Stimulated activated CD8-positive, alpha-beta memory T cell treated with anti-CD3 and anti-CD28 coated beads, Interleukin-7, amount 100 ng/mL, for 48 hours (primary cell): ENCODE results near the gene UBAP2L.
A peak's percentile ranks its signal among the peaks of the same experiment; 100 is the strongest.
"Not testable (repeated sequence)": the region's sequence is repeated elsewhere in the genome, so short reads cannot be mapped to it uniquely, and the experiment has no call there.

Source experiments
- DNase-seq, 2 donors: peaks; one replicate each; pipeline ENCODE4 v3.0.0-alpha.2; 2020; ENCODE audit warnings: low read depth in 1 of 2; ENCODE audit errors: extremely low read depth in 1 of 2

Gene UBAP2L

GRCh38 chr1:154199563-154199879 is 21.2 kb upstream of the UBAP2L start:
- no peak for DNase-seq

DNA sequence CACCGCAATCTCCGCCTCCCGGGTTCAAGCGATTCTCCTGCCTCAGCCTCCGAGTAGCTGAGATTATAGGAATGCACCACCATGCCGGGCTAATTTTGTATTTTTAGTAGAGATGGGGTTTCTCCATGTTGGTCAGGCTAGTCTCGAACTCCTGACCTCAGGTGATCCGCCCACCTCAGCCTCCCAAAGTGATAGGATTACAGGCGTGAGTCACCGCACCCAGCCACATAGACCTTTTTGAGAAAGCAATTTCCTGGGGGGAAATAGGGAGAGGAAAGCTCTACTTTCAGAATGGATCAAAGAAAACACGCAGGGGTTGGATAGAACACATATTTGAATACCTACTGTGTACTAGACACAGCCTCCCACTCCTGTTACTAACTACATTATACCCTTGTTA is 15.0 kb upstream of the UBAP2L start:
- not testable (repeated sequence) for DNase-seq

GRCh38 chr1:154206196-154206595 is 14.6 kb upstream of the UBAP2L start, which contains the start of gene CFAP141:
Gene CFAP141 (minus strand): TSS chr1:154206333. CDS start chr1:154206307, 26 bp downstream.
- DNase-seq, result no peak

DNA sequence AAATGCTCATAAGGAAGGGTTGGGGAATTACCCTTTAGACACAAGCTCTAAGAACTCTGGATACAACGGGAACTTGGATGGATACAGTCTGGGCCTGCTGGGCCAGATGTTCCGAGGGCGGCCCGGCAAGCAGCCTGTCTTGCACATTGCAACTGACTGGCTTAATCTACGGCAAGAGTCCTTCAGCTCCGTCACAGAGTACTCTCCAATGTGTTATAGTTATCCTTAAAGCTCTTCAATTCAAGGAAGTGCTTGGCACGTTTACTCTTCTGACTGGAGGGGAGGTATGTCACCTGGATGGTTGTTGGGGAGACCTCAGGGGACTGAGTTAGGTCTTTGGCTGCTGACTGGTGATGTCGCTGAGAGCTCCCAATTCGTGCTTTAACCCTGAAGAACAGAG is 13.5 kb upstream of the UBAP2L start:
- no peak for DNase-seq

GRCh38 chr1:154208677-154209388 is 11.9 kb upstream of the UBAP2L start:
- no peak for DNase-seq

- DNase-seq, result no peak
Observed at GRCh38 chr1:154212083-154212482, 8.7 kb upstream of the UBAP2L start.

DNA sequence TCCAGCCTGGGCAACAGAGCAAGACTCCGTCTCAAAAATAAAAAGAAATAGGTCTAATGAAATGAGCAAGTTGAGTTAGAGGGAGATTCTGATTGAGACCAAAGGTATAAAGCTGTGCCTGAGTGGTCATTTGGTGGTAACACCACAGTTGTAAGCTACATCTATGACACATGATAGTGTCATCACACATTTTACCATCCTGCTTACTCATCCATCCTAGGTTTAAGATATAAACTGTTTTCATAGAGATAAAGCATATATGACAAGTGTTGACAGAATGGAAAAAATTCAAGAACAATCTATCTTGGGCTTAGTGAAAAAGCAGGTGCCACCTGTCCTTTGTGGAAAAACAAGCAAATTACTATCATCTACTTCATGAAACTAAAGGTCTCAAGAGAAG is 7.5 kb upstream of the UBAP2L start:
- DNase-seq, result no peak

DNA sequence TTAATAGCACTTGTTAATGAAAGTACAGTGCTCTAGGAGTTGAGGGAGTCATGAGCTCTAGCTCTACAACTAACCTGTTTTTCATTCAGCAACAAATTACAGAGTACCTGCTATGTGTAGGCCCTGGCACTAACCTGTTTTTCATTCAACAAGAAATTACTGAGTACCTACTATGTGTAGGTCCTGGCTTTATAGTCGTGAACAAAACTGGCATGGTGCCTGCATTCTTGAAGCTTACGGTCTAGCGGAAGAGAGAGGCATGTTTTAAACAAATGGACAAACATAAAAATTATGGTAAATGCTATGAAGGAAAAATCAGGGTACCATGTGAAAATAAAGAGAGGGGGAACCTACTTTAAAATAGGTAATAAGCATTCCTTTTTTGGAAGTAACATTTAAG is 2.2 kb upstream of the UBAP2L start:
- DNase-seq, result no peak

DNA sequence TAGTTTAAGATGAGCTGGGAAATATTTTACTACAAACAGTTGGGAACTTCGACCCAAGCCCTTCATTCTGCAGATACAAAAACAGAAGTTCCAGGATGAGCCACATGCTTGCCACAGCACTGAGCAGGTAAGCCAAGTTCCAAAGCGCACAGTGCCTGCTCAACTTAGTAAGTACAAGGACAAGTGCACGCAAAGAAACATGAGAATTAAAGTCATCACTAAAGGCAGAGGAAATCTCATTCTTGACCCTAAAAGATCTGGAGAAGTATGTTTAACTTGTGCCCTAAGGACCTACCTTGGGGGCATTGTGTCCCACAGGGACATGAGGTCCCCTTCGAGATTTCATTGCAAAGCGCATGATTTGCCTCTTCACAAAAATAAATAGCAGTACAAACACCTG is 1.2 kb upstream of the UBAP2L start:
- DNase-seq, result no peak

GRCh38 chr1:154220970-154221277 is 169 bp downstream of the UBAP2L start:
- no peak for DNase-seq

DNA sequence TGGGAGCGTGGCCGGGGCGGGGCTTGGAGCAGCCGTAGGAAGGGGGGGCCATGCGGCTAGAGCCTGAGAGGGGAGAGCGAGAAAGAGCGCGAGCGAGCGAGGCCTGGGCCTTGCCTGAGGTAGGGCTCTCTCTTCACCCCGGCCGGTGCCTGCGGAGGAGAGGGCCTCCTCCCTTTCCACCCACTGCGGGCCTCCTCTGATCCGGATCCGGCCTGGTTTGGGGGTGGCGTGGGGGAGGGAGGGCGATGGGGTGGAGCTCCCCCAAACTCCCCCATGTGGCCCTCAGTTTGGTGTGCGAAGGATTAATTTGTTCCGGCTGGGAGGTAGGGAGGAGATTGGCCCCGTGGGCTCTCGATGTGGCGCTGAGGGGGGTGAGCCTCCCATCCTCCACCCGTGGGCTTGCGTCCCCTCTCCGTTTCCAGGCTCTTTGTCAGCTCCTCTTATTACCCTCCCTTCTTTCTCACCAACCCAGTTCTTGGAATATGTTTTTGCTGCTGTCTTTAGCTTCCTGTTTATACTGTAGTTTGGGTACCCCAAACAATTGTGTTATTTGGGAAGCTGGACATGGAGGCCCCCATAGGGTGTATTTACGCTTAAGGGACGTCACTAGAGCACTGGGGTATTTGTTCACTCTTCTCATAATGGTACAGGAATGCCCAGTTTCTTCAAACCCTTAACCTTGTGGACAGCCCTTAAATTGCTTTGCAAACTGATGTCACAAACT is 685 bp downstream of the UBAP2L start:
- DNase-seq, result peak; percentile 34 to 45

- no peak for DNase-seq
Observed at GRCh38 chr1:154222518-154222917, 1.8 kb downstream of the UBAP2L start.

DNA sequence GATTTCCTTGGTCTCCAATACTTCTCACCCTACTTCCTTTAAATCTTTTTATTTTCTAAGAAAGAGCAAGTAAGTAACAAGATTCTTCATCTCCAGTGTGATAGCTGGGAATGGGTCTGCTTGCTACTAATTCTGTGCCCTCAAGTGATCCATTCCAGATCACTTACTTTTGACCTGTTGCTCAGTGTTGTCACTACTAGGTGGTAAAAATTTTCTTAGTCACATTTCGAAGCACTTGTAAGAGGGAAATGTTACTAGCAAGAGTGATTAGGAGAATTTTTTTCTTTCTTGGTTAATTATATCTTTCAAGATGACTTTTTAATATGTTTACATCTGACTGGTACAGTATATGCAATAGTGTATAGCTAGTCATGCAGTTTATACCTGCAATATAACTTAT is 2.2 kb downstream of the UBAP2L start:
- no peak for DNase-seq

- DNase-seq, result no peak
Observed at GRCh38 chr1:154223621-154224020, 2.9 kb downstream of the UBAP2L start.

DNA sequence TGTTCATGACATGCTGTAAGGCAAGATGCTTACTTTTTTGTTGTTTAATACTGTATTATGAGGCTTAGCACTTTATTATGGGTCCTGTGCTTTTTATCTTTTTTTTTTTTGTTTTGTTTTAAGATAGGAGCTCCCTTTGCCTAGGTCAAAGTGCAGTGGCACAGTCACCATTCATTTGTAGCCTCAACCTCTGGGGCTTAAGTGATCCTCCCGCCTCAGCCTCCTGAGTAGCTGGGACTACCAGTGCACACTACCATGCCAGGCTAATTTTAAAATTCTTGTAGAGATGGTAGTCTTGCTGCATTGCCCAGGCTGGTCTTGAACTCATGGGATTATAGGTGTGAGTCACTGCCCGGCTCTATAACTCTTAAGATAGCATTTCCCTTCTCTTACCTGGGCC is 4.6 kb downstream of the UBAP2L start:
- no peak for DNase-seq

DNA sequence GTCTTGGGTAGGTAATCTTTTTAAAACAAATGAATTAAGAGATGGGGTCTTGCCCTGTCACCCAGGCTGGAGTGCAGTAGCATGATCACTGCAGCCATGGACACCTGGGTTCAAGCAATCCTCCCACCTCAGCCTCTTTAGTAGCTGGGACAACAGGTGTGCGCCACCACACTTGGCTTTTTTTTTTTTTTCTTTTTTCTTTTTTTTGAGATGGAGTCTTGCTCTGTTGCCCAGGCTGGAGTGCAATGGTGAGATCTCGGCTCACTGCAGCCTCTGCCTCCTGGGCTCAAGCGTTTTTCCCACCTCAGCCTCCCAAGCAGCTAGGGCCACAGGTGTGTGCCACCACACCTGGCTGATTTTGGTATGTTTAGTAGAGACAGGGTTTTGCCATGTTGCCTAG is 10.4 kb downstream of the UBAP2L start:
- DNase-seq, result not testable (repeated sequence)

DNA sequence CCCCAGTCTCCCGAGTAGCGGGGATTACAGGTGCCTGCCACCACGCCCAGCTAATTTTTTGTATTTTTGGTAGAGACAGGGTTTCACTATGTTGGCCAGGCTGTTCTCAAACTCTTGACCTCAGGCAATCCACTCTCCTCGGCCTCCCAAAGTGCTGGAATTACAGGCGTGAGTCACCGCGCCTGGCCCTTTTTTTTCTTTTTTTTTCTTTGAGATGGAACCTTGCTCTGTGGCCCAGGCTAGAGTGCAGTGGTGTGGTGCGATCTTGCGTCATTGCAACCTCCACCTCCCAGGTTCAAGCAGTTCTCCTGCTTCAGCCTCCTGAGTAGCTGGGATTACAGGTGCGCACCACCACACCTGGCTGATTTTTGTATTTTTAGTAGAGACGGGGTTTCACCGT is 12.4 kb downstream of the UBAP2L start:
- not testable (repeated sequence) for DNase-seq

- no peak for DNase-seq
Observed at GRCh38 chr1:154236855-154237254, 16.1 kb downstream of the UBAP2L start.

DNA sequence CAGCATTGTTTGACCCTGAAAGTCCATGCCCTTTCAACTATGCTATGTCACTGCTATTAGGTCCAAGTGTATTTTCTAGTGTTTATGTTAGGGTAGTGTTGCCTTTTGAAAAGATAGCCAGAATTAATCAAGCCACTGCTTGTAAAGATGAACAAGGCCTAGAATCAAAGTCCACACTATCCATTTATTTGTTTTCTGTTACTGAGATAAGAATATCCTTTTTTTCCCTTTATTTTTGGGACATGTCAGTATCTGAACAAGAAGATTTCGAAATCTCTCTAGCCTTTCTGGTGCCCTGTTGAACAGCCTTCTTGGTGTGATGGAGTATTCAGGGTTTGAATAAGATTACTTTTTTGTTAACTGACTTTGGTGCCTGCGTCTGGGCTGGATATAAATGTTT is 16.7 kb downstream of the UBAP2L start:
- DNase-seq, result no peak

DNA sequence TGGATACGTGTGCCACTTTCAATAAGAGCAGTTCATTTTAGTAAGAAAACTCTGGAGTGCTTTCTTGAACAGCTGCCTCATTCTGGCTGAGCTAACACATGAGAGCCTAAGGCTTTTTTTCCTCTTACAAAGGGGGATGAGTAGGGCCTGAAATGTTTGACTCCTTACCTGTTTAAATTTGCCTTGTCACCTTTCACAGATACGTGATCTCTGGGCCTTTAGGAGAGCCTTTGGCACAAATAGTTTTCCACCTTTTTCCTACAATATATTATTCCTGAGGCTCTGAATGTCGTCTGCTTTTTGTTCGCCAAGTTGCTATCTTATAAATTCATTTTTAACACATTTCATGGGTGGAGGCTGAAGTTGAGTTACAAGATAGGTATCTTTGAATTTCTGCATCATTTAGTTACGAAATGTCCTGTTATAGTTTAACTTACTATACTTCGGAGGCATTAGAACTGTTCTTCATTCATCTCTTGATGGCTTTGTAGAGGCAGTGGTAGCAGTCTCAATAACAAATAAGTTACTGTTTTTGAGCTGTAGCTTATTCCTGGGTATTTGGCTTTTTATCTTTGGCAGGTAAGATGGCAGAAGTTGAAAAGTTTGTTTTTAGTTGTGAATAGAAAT is 17.2 kb downstream of the UBAP2L start:
- no peak for DNase-seq

GRCh38 chr1:154239491-154239890 is 18.7 kb downstream of the UBAP2L start:
- no peak for DNase-seq

DNA sequence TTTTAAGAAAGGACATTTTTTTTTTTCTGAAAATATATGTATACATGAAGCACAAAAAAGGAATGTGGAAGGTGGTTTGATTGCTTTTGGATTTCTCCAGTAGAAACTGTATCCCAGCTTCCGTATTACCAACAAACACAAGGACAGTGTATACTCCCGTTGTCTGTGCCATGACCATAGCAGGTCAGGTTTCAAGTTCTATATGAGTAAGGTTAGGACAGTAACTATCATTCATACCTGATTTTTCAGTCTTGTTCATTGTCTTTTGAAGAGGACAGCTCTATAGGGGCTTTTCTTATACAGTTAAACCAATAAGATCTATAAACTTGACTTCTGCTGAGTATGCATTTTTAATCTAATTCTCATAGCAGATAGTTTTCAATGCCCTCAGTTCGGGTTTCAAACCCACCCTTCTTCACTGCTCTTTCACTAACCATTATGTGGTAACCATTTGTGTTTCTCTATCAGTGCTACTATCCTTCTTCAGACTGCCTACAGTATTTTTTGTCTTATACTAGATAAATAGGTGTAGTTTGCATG is 19.6 kb downstream of the UBAP2L start:
- DNase-seq, result no peak
